ENCODE results near the gene TMEM123. TPM values are rescaled to one million over a fixed set of nuclear protein-coding genes. Genes with fewer than 3 reads are reported as not detected.

TMEM123 gene
- total RNA-seq, 4 donors from 2014 or later: 282 to 506 (median 336) TPM

GRCh38 chr11:102468616-102469195, 16.1 kb upstream of the TMEM123 start:
- WGBS, 2 donors: 82 to 83% methylated on average over 6 of the region's 6 CpGs
- Histone ChIP-seq H3K4me1 (peaks cover 31 to 39% of the 10 kb centered on the region in 2 donors), H3K36me3 (no peaks in the 10 kb centered on the region), H3K4me3 (replicated peaks in 1 of 3) (no peak overlapping the region), H3K9me3 (no peaks in the 10 kb centered on the region), H3K27me3 (no peaks in the 10 kb centered on the region), H3K27ac (peak overlapping the region; percentile 17 to 61 (median 51))
- TF ChIP-seq POLR2A (IDR thresholded peaks at IDR 0.05): no peak
- TF ChIP-seq, protein P1, sequence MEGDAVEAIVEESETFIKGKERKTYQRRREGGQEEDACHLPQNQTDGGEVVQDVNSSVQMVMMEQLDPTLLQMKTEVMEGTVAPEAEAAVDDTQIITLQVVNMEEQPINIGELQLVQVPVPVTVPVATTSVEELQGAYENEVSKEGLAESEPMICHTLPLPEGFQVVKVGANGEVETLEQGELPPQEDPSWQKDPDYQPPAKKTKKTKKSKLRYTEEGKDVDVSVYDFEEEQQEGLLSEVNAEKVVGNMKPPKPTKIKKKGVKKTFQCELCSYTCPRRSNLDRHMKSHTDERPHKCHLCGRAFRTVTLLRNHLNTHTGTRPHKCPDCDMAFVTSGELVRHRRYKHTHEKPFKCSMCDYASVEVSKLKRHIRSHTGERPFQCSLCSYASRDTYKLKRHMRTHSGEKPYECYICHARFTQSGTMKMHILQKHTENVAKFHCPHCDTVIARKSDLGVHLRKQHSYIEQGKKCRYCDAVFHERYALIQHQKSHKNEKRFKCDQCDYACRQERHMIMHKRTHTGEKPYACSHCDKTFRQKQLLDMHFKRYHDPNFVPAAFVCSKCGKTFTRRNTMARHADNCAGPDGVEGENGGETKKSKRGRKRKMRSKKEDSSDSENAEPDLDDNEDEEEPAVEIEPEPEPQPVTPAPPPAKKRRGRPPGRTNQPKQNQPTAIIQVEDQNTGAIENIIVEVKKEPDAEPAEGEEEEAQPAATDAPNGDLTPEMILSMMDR (IDR thresholded peaks at IDR 0.05): no peak
- intact Hi-C loops (cut with DNase I): no loop called here
- no peak for DNase-seq

GRCh38 chr11:102467853-102468580, 15.5 kb upstream of the TMEM123 start:
- TF ChIP-seq, protein P1 (IDR thresholded peaks at IDR 0.05): no peak
- no peak for TF ChIP-seq POLR2A (IDR thresholded peaks at IDR 0.05)
- no peak overlapping the region for H3K4me3 ChIP-seq (replicated peaks in 1 of 3)
- no peak for DNase-seq
- no peaks in the 10 kb centered on the region for H3K9me3 ChIP-seq
- no peaks in the 10 kb centered on the region for H3K36me3 ChIP-seq
- no peaks in the 10 kb centered on the region for H3K27me3 ChIP-seq
- intact Hi-C loops (cut with DNase I): no loop called here
- peaks cover 29 to 37% of the 10 kb centered on the region in 2 donors for H3K4me1 ChIP-seq
- 90 to 93% methylated on average over 6 of the region's 6 CpGs for WGBS, 2 donors
- H3K27ac ChIP-seq: peak overlapping the region in 1 of 3 donors; percentile 51

DNA sequence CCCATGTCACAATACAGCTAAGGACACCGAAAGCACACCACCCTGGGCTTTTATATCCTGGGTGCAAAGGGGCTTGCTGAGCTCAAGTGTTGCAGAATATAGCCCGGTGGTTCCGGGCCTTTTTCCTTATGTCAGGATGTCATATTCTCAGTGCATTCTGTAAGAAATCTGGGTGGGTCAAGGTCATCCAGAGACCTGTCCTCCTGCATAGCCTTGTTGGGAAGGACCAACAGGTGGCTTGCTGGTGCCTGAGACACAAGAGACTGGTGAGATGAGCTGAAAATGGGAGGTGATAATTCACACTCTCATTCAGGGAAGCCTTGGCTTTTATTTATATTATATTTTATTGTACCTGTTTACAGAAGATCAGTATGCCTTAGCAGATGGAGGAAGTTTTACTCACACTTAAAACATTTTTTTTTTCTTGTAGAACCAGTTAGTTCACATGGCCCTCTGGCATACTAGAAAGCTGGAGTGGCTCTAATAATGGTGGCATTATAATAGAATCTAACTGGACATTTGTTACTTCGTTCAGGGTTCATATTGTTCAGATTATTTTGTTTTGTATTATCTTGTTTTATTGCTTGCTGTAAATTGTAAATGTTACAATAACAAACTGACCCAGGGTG, 14.6 kb upstream of the TMEM123 start:
- H3K4me3 ChIP-seq (replicated peaks in 1 of 3): no peak overlapping the region
- H3K36me3 ChIP-seq: no peaks in the 10 kb centered on the region
- H3K27ac ChIP-seq: peak overlapping the region; percentile 13 to 62 (median 60)
- WGBS, 2 donors: 78 to 83% methylated on average over 4 of the region's 4 CpGs
- intact Hi-C loops (cut with DNase I): no loop called here
- no peak for DNase-seq
- H3K27me3 ChIP-seq: no peaks in the 10 kb centered on the region
- H3K4me1 ChIP-seq: peaks cover 29 to 37% of the 10 kb centered on the region in 2 donors
- TF ChIP-seq POLR2A (IDR thresholded peaks at IDR 0.05): no peak
- TF ChIP-seq, protein P1 (IDR thresholded peaks at IDR 0.05): no peak
- H3K9me3 ChIP-seq: no peaks in the 10 kb centered on the region

GRCh38 chr11:102465696-102466095, 13.1 kb upstream of the TMEM123 start:
- peaks cover 34 to 48% of the 10 kb centered on the region in 2 donors for H3K4me1 ChIP-seq
- peak overlapping the region in 1 of 3 donors; percentile 62 for H3K27ac ChIP-seq
- WGBS, 2 donors: 74 to 92% methylated on average over 1 of the region's 1 CpG
- H3K27me3 ChIP-seq: no peaks in the 10 kb centered on the region
- H3K9me3 ChIP-seq: no peaks in the 10 kb centered on the region
- DNase-seq: no peak
- TF ChIP-seq, protein P1 (IDR thresholded peaks at IDR 0.05): no peak
- no peak for TF ChIP-seq POLR2A (IDR thresholded peaks at IDR 0.05)
- no peak overlapping the region for H3K4me3 ChIP-seq (replicated peaks in 1 of 3)
- intact Hi-C loops (cut with DNase I): no loop called here
- no peaks in the 10 kb centered on the region for H3K36me3 ChIP-seq
